Measurements from ENCODE around the gene FRMD4A.

FRMD4A gene

DNA sequence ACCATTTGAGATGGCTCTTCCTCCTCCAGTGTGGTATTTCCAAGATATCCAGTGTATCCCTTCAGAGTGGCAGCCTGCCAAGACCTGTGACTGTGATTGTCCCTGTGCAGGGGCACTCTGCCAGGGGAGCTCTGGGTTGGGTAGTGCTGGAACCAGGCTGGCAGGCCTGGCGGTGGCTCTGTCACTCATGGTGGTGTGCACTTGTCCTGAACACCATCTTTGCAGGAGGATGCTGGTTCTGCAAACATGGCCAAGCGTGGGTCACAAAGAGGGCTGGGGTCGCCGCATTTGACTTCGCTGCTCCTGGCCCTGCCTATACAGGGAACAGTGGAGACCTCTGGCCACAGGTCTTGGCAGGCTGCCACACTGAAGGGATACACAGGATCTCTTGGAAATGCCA lies 538.7 kb downstream of the FRMD4A start:
- Histone ChIP-seq H3K27me3 (ENCODE audit: insufficient read depth, poor library complexity, severe bottlenecking) (no peaks in the 10 kb centered on the region), H3K4me3 (replicated peaks; ENCODE audit: insufficient read depth, low read length) (no peak overlapping the region), H3K27ac (replicated peaks) (no peak overlapping the region)
- DNase-seq (ENCODE audit: low read depth in 1 of 2, low spot score in 1 of 2): no peak
- TF ChIP-seq GABPA (IDR thresholded peaks at IDR 0.05; ENCODE audit: low read depth) (no peak), CTCF (IDR thresholded peaks at IDR 0.05; ENCODE audit: insufficient read depth, low read length) (no peak), POLR2AphosphoS5 (IDR thresholded peaks at IDR 0.05; ENCODE audit: low read depth) (no peak), SPI1 (IDR thresholded peaks at IDR 0.05; ENCODE audit: borderline replicate concordance, low read depth) (no peak)
- TF ChIP-seq, protein P1, sequence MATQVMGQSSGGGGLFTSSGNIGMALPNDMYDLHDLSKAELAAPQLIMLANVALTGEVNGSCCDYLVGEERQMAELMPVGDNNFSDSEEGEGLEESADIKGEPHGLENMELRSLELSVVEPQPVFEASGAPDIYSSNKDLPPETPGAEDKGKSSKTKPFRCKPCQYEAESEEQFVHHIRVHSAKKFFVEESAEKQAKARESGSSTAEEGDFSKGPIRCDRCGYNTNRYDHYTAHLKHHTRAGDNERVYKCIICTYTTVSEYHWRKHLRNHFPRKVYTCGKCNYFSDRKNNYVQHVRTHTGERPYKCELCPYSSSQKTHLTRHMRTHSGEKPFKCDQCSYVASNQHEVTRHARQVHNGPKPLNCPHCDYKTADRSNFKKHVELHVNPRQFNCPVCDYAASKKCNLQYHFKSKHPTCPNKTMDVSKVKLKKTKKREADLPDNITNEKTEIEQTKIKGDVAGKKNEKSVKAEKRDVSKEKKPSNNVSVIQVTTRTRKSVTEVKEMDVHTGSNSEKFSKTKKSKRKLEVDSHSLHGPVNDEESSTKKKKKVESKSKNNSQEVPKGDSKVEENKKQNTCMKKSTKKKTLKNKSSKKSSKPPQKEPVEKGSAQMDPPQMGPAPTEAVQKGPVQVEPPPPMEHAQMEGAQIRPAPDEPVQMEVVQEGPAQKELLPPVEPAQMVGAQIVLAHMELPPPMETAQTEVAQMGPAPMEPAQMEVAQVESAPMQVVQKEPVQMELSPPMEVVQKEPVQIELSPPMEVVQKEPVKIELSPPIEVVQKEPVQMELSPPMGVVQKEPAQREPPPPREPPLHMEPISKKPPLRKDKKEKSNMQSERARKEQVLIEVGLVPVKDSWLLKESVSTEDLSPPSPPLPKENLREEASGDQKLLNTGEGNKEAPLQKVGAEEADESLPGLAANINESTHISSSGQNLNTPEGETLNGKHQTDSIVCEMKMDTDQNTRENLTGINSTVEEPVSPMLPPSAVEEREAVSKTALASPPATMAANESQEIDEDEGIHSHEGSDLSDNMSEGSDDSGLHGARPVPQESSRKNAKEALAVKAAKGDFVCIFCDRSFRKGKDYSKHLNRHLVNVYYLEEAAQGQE (IDR thresholded peaks at IDR 0.05; ENCODE audit: insufficient replicate concordance, low read depth): no peak

GRCh38 chr10:13791483-13791882 lies 539.2 kb downstream of the FRMD4A start:
- no peak overlapping the region for H3K27ac ChIP-seq (replicated peaks)
- no peak for DNase-seq (ENCODE audit: low read depth in 1 of 2, low spot score in 1 of 2)

GRCh38 chr10:13790196-13790595 lies 540.5 kb downstream of the FRMD4A start:
- no peak overlapping the region for H3K27ac ChIP-seq (replicated peaks)

More at GRCh38 chr10:13791483-13791882, 539.2 kb downstream of the FRMD4A start:
- TF ChIP-seq, protein P1 (IDR thresholded peaks at IDR 0.05; ENCODE audit: insufficient replicate concordance, low read depth): no peak
- no peak for TF ChIP-seq POLR2AphosphoS5 (IDR thresholded peaks at IDR 0.05; ENCODE audit: low read depth)
- no peak for TF ChIP-seq SPI1 (IDR thresholded peaks at IDR 0.05; ENCODE audit: borderline replicate concordance, low read depth)
- no peak for TF ChIP-seq GABPA (IDR thresholded peaks at IDR 0.05; ENCODE audit: low read depth)
- no peak for TF ChIP-seq CTCF (IDR thresholded peaks at IDR 0.05; ENCODE audit: insufficient read depth, low read length)
- Histone ChIP-seq H3K27me3 (ENCODE audit: insufficient read depth, poor library complexity, severe bottlenecking) (no peaks in the 10 kb centered on the region), H3K4me3 (replicated peaks; ENCODE audit: insufficient read depth, low read length) (no peak overlapping the region)

More at GRCh38 chr10:13790196-13790595, 540.5 kb downstream of the FRMD4A start:
- no peak for DNase-seq (ENCODE audit: low read depth in 1 of 2, low spot score in 1 of 2)
- TF ChIP-seq, protein P1 (IDR thresholded peaks at IDR 0.05; ENCODE audit: insufficient replicate concordance, low read depth): no peak
- TF ChIP-seq GABPA (IDR thresholded peaks at IDR 0.05; ENCODE audit: low read depth): no peak
- no peak for TF ChIP-seq CTCF (IDR thresholded peaks at IDR 0.05; ENCODE audit: insufficient read depth, low read length)
- TF ChIP-seq SPI1 (IDR thresholded peaks at IDR 0.05; ENCODE audit: borderline replicate concordance, low read depth): no peak
- TF ChIP-seq POLR2AphosphoS5 (IDR thresholded peaks at IDR 0.05; ENCODE audit: low read depth): no peak
- H3K27me3 ChIP-seq (ENCODE audit: insufficient read depth, poor library complexity, severe bottlenecking): no peaks in the 10 kb centered on the region
- H3K4me3 ChIP-seq (replicated peaks; ENCODE audit: insufficient read depth, low read length): no peak overlapping the region

Data from HL-60 (cell line).